Brain microvascular endothelial cell (primary cell): ENCODE data around the gene SPIRE1.
A peak's percentile ranks its signal among the peaks of the same experiment; 100 is the strongest.

Source experiments
- DNase-seq: peaks from one replicate; pipeline ENCODE4 v3.0.0-alpha.2; 2020
- H3K27ac ChIP-seq: fragments of 250-450 bp; sonication (Bioruptor Pico); 2 replicates; pipeline ENCODE4 v1.5.1; 2020; ENCODE audit warnings: mild to moderate bottlenecking, moderate library complexity
- H3K27me3 ChIP-seq: fragments of 250-450 bp; sonication (Bioruptor Pico); replicated peaks from 2 replicates; pipeline ENCODE4 v1.5.1; 2020; ENCODE audit warnings: mild to moderate bottlenecking
- H3K36me3 ChIP-seq: fragments of 250-450 bp; sonication (Bioruptor Pico); replicated peaks from 2 replicates; pipeline ENCODE4 v1.5.1; 2020; ENCODE audit warnings: mild to moderate bottlenecking
- H3K4me3 ChIP-seq: 2 replicates; pipeline ENCODE4 v1.5.1; 2011; ENCODE audit warnings: low read depth, mild to moderate bottlenecking, control low read depth, low read length, moderate library complexity
- in situ Hi-C: cut with HindIII; loops from 2 replicates; pipeline ENCODE4 v1.10.0; 2017; ENCODE audit warnings: low sequenced_read_pairs, low pct_ligation_motif_present
- TF ChIP-seq, protein P1 (sequence below): IDR thresholded peaks from 2 replicates; pipeline ENCODE4 v1.5.1; 2011; ENCODE audit warnings: low read depth, mild to moderate bottlenecking, moderate library complexity, low read length, control low read depth, inconsistent platforms; ENCODE audit errors: missing control alignments

SPIRE1 gene

DNA sequence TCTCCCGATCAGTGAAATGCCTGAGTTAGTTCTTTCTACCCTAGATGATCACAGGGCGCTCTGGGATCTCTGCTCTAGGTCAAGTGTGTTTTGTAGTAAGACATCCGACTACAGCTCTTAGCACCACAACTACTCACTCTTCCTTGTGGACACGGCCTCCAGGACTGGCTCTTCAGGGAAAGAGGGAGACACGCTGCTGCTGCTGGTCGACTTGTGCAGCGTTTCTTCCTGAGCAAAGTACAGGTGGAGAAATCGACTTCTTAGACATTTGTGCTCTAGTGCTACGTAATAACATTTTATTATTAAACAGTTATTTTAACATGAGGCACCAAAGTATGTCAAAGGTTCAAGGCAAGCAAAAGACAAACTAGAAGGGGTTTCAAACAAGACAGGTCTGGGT is 193.2 kb downstream of the SPIRE1 start:
- Histone ChIP-seq H3K27ac (no peak overlapping the region), H3K27me3 (no peaks in the 10 kb centered on the region), H3K36me3 (peaks cover 17% of the 10 kb centered on the region), H3K4me3 (no peak overlapping the region)
- DNase-seq: no peak
- TF ChIP-seq, protein P1, sequence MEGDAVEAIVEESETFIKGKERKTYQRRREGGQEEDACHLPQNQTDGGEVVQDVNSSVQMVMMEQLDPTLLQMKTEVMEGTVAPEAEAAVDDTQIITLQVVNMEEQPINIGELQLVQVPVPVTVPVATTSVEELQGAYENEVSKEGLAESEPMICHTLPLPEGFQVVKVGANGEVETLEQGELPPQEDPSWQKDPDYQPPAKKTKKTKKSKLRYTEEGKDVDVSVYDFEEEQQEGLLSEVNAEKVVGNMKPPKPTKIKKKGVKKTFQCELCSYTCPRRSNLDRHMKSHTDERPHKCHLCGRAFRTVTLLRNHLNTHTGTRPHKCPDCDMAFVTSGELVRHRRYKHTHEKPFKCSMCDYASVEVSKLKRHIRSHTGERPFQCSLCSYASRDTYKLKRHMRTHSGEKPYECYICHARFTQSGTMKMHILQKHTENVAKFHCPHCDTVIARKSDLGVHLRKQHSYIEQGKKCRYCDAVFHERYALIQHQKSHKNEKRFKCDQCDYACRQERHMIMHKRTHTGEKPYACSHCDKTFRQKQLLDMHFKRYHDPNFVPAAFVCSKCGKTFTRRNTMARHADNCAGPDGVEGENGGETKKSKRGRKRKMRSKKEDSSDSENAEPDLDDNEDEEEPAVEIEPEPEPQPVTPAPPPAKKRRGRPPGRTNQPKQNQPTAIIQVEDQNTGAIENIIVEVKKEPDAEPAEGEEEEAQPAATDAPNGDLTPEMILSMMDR: no peak
- in situ Hi-C loops: no loop called here

DNA sequence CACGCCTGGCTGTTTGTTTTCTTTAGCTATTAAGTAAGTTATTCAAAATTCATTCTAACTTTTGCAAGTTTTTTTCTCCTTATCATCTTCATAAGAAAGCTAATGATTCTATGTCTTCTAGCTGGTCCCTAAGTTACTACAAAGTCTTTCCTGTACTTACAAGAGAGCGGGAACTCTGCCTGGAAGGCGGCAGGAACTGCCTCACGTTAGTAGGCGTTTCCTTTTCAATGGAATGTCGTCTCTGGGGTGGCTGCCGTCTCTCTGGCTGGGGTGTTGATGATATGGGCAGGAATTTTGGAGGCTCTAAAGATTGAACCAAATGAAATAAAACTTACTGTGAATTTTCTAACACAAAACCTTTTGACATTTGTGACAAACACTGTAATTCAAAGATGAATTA is 194.7 kb downstream of the SPIRE1 start:
- Histone ChIP-seq H3K27ac (no peak overlapping the region), H3K36me3 (peaks cover 22% of the 10 kb centered on the region), H3K27me3 (no peaks in the 10 kb centered on the region), H3K4me3 (no peak overlapping the region)
- in situ Hi-C loops: no loop called here
- TF ChIP-seq, protein P1: no peak
- DNase-seq: no peak

DNA sequence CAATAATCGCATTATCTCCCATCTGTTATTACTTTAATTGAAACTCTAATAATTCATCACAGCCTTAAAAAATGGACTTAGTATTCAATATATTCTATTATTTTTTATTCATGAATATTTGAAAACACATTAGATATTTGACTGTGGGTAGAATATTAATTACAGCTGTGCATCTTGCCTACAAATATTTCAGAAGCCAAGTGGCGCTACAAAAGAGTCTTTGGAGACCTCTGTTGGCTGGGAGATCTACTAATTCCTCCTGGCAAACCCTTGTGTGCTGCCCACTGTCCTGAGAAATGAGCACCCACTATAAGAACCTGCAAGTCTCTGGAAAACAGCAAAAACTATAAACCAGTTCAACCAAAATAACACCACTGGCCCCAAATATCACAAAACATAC is 195.7 kb downstream of the SPIRE1 start:
- H3K36me3 ChIP-seq: peaks cover 22% of the 10 kb centered on the region

GRCh38 chr18:12461326-12461725 is 196.6 kb downstream of the SPIRE1 start:
- TF ChIP-seq, protein P1: no peak
- in situ Hi-C loops: no loop called here
- Histone ChIP-seq H3K4me3 (no peak overlapping the region), H3K27me3 (no peaks in the 10 kb centered on the region), H3K27ac (peak overlapping the region; percentile 12), H3K36me3 (peaks cover 22% of the 10 kb centered on the region)
- DNase-seq: no peak

More for the DNA sequence above, 195.7 kb downstream of the SPIRE1 start:
- no peak for DNase-seq
- Histone ChIP-seq H3K27me3 (no peaks in the 10 kb centered on the region), H3K4me3 (no peak overlapping the region), H3K27ac (no peak overlapping the region)
- TF ChIP-seq, protein P1: no peak
- in situ Hi-C loops: no loop called here

GRCh38 chr18:12460874-12461273 is 197.0 kb downstream of the SPIRE1 start:
- H3K4me3 ChIP-seq: no peak overlapping the region
- peak; percentile 63 for DNase-seq
- TF ChIP-seq, protein P1: no peak
- H3K27me3 ChIP-seq: no peaks in the 10 kb centered on the region
- H3K27ac ChIP-seq: peak overlapping the region; percentile 12
- in situ Hi-C loops: no loop called here
- H3K36me3 ChIP-seq: peaks cover 22% of the 10 kb centered on the region

- Histone ChIP-seq H3K27ac (no peak overlapping the region), H3K36me3 (peaks cover 19% of the 10 kb centered on the region), H3K27me3 (no peaks in the 10 kb centered on the region), H3K4me3 (no peak overlapping the region)
- TF ChIP-seq, protein P1: no peak
- in situ Hi-C loops: no loop called here
- DNase-seq: no peak
These were observed 199.1 kb downstream of the SPIRE1 start for GRCh38 chr18:12458771-12459170.
